Effector memory CD8-positive, alpha-beta T cell (primary cell): ENCODE data around the gene TPRA1.
"Not testable (repeated sequence)": the region's sequence is repeated elsewhere in the genome, so short reads cannot be mapped to it uniquely, and the experiment has no call there.

Experiments
- ATAC-seq: fragments of 150-1000 bp; cut with Tn5 transposase; replicated peaks from 2 replicates; pipeline ENCODE4 v1.10.0; 2021; ENCODE audit warnings: mild to moderate bottlenecking, moderate library complexity
- DNase-seq, 3 experiments: peaks; one replicate each; pipeline ENCODE4 v3.0.0; 2021
- H3K27ac Mint-ChIP-seq, 2 donors: one replicate each; pipeline ENCODE4 v1.8.0; 2022; ENCODE audit warnings: mild to moderate bottlenecking in 2 of 2, mixed read lengths in 2 of 2, moderate library complexity in 2 of 2
- H3K27me3 Mint-ChIP-seq, 2 donors: one replicate each; pipeline ENCODE4 v1.8.0; 2022; ENCODE audit warnings: mixed read lengths in 2 of 2
- H3K36me3 Mint-ChIP-seq: one replicate; pipeline ENCODE4 v1.8.0; 2022; ENCODE audit warnings: mild to moderate bottlenecking, moderate library complexity, mixed read lengths; ENCODE audit not compliant: insufficient read depth
- H3K4me1 Mint-ChIP-seq, 2 donors: one replicate each; pipeline ENCODE4 v1.8.0; 2022; ENCODE audit warnings: low read depth in 2 of 2, mixed read lengths in 2 of 2
- H3K4me3 Mint-ChIP-seq, 2 donors: one replicate each; pipeline ENCODE4 v1.8.0; 2022; ENCODE audit warnings: mild to moderate bottlenecking in 2 of 2, mixed read lengths in 2 of 2, moderate library complexity in 2 of 2
- H3K9me3 Mint-ChIP-seq, 2 donors: one replicate each; pipeline ENCODE4 v1.8.0; 2022; ENCODE audit warnings: mixed read lengths in 2 of 2

Gene TPRA1

GRCh38 chr3:127608362-127608718, 17.8 kb upstream of the TPRA1 start:
- peaks cover 43% of the 10 kb centered on the region for H3K36me3 Mint-ChIP-seq
- no peak overlapping the region for H3K4me3 Mint-ChIP-seq
- H3K4me1 Mint-ChIP-seq = peaks cover 0 to 3% of the 10 kb centered on the region in 2 donors

DNA sequence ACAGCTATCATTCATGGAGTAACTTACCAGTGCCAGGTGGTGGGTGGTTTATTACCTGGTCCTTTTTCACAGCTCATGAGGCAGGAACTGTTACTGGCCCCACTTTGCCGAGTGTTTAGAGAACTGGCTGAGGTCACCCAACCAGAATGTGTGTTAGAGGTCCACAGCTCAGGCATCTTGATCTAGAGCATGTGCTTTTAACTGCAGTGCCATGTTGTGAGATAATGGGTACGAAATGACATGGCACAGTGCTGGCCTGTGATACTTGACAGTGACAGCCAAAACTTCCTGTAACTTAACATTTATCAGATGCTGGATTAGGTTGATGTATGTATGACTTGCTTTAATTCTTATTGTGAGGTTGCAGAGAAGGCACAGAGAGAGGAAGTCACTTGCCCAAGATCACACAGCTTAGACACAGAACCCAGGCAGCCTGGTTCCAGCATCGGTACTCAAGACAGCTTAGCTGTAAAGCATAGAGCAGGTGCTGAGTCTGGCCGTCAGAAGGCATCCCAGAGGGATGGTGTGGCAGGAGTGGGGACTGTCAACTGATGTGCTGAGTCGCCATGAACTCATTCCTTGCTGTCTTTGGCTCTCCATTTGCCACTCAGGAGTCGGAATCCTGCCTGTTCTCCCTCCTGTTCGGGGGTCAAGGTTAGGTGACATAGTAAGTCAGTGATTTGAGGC, 17.3 kb upstream of the TPRA1 start:
- peak overlapping the region in 1 of 2 donors; percentile 51 for H3K27ac Mint-ChIP-seq

More at GRCh38 chr3:127608362-127608718, 17.8 kb upstream of the TPRA1 start:
- Mint-ChIP-seq H3K27me3 (no peaks in the 10 kb centered on the region), H3K9me3 (no peaks in the 10 kb centered on the region), H3K27ac (no peak overlapping the region)
- no peak for DNase-seq
- ATAC-seq = no peak

GRCh38 chr3:127606981-127607595, 16.6 kb upstream of the TPRA1 start:
- no peaks in the 10 kb centered on the region for H3K27me3 Mint-ChIP-seq
- no peak overlapping the region for H3K4me3 Mint-ChIP-seq
- H3K27ac Mint-ChIP-seq = peak overlapping the region in 1 of 2 donors; percentile 51
- no peaks in the 10 kb centered on the region for H3K9me3 Mint-ChIP-seq
- DNase-seq (no peak), ATAC-seq (no peak)
- peaks cover 43% of the 10 kb centered on the region for H3K36me3 Mint-ChIP-seq
- peaks cover 0 to 5% of the 10 kb centered on the region in 2 donors for H3K4me1 Mint-ChIP-seq

More for the DNA sequence above, 17.3 kb upstream of the TPRA1 start:
- Mint-ChIP-seq H3K27me3 (no peaks in the 10 kb centered on the region), H3K36me3 (peaks cover 43% of the 10 kb centered on the region), H3K4me3 (no peak overlapping the region), H3K9me3 (no peaks in the 10 kb centered on the region), H3K4me1 (peaks cover 0 to 3% of the 10 kb centered on the region in 2 donors)
- DNase-seq (no peak), ATAC-seq (no peak)

DNA sequence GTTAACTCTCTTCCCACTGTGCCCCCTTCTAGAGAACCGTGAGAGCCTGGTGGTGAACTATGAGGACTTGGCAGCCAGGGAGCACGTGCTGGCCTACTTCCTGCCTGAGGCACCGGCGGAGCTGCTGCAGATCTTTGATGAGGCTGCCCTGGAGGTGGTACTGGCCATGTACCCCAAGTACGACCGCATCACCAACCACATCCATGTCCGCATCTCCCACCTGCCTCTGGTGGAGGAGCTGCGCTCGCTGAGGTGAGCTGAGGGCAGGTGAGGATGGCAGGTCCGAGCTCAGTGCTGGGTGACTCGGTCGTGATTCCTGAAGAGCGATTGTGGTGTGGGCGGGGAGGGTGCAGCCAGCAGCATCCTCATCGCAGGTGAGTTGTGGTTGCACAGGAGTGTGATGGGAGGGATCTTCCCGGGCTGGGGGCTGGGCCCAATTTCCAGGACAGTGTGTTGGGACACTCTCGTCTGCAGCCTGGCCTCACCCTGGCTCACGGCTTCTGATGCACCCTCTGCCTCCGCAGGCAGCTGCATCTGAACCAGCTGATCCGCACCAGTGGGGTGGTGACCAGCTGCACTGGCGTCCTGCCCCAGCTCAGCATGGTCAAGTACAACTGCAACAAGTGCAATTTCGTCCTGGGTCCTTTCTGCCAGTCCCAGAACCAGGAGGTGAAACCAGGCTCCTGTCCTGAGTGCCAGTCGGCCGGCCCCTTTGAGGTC, 15.7 kb upstream of the TPRA1 start:
- ATAC-seq (no peak), DNase-seq (no peak)
- Mint-ChIP-seq H3K4me3 (no peak overlapping the region), H3K36me3 (peaks cover 39% of the 10 kb centered on the region), H3K9me3 (no peaks in the 10 kb centered on the region), H3K27ac (no peak overlapping the region), H3K27me3 (no peaks in the 10 kb centered on the region), H3K4me1 (peaks cover 0 to 5% of the 10 kb centered on the region in 2 donors)

DNA sequence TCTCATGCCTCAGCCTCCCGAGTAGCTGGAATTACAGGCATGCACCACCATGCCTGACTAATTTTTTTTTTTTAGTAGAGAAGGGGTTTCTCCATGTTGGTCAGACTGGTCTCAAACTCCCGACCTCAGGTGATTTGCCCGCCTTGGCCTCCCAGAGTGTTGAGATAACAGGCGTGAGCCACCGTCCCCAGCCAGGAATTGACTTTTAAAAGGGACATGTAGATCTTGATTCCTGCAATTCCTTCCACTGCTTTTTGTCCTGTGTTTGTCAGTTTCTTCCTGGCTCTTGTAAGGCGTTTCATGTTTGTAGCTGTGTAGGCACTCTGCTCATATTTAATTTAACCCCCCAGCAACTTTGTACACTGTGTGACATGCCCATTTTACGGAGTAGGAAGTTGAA, 15.0 kb upstream of the TPRA1 start:
- not testable (repeated sequence) for ATAC-seq, H3K4me3 Mint-ChIP-seq, H3K27me3 Mint-ChIP-seq, H3K27ac Mint-ChIP-seq, DNase-seq, H3K4me1 Mint-ChIP-seq, H3K9me3 Mint-ChIP-seq
- peaks cover 36% of the 10 kb centered on the region for H3K36me3 Mint-ChIP-seq

DNA sequence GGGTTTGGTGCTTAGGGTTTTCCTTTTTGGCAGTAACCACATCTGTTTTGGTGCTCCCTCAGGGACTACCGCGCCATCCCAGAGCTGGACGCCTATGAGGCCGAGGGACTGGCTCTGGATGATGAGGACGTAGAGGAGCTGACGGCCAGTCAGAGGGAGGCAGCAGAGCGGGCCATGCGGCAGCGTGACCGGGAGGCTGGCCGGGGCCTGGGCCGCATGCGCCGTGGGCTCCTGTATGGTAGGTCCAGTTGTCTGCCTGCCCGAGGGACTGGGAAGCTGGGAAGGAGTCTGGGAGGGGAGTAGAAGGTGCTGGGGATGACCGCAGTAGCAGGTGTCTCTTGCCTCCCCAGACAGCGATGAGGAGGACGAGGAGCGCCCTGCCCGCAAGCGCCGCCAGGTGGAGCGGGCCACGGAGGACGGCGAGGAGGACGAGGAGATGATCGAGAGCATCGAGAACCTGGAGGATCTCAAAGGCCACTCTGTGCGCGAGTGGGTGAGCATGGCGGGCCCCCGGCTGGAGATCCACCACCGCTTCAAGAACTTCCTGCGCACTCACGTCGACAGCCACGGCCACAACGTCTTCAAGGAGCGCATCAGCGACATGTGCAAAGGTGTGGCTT, 14.1 kb upstream of the TPRA1 start:
- no peaks in the 10 kb centered on the region for H3K9me3 Mint-ChIP-seq
- H3K27me3 Mint-ChIP-seq = no peaks in the 10 kb centered on the region
- peaks cover 29% of the 10 kb centered on the region for H3K36me3 Mint-ChIP-seq
- DNase-seq (no peak), ATAC-seq (no peak)
- H3K4me3 Mint-ChIP-seq = no peak overlapping the region
- no peak overlapping the region for H3K27ac Mint-ChIP-seq
- peaks cover 0 to 4% of the 10 kb centered on the region in 2 donors for H3K4me1 Mint-ChIP-seq

DNA sequence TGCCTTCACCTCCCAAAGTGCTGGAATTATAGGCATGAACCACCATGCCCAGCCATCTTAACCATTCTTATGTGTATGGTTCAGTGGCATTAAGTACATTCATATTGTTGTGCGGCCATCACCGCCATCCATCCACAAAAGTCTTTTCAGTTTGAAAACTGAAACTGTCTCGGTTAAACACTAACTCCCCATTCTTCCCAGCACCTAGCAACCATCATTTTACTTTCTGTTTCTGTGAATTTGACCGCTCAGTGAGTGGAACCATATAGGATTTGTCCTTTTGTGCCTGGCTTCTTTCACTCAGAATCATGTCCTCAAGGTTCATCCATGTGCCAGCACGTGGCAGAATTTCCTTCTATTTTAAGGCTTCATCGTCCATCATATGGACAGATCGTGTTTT, 13.5 kb upstream of the TPRA1 start:
- no peak for DNase-seq
- Mint-ChIP-seq H3K27ac (no peak overlapping the region), H3K4me3 (no peak overlapping the region), H3K4me1 (peaks cover 0 to 4% of the 10 kb centered on the region in 2 donors), H3K9me3 (no peaks in the 10 kb centered on the region), H3K27me3 (no peaks in the 10 kb centered on the region), H3K36me3 (peaks cover 23% of the 10 kb centered on the region)
- no peak for ATAC-seq

DNA sequence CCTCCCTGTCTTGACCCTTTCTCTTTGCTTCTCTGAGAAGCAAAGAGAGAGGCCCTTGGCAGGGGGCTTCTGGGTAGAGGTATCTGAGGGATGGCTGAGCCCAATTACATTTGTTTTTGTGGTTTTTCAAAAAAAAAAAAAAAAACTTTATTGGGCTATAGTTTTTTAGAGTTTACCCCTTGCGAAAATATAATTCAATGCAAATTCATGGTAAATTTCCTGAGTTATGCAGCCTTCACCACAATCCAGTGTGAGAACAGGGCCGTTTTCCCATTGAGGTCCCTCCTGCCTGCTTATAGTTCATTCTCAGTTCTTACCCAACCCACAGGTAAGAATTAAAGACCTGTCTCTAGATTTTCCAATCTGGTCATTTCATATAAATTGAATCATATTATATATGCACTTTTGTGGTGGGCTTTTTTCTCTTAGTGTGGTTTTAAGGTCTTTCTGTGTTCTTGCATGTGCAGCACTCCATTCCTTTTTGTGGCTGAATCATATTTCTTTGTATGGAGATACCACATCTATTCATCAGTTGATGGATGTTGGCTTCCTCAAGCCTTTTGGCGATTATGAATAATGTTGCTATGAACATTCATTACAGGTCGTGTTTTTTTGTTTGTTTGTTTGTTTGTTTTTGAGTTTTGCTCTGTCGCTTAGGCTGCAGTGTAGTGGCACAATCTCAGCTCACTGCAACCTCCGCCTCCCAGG, 10.4 kb upstream of the TPRA1 start:
- DNase-seq = no peak
- Mint-ChIP-seq H3K27me3 (no peaks in the 10 kb centered on the region), H3K9me3 (no peaks in the 10 kb centered on the region), H3K36me3 (peaks cover 24% of the 10 kb centered on the region), H3K4me3 (no peak overlapping the region), H3K27ac (no peak overlapping the region), H3K4me1 (peaks cover 14 to 18% of the 10 kb centered on the region in 2 donors)
- no peak for ATAC-seq

DNA sequence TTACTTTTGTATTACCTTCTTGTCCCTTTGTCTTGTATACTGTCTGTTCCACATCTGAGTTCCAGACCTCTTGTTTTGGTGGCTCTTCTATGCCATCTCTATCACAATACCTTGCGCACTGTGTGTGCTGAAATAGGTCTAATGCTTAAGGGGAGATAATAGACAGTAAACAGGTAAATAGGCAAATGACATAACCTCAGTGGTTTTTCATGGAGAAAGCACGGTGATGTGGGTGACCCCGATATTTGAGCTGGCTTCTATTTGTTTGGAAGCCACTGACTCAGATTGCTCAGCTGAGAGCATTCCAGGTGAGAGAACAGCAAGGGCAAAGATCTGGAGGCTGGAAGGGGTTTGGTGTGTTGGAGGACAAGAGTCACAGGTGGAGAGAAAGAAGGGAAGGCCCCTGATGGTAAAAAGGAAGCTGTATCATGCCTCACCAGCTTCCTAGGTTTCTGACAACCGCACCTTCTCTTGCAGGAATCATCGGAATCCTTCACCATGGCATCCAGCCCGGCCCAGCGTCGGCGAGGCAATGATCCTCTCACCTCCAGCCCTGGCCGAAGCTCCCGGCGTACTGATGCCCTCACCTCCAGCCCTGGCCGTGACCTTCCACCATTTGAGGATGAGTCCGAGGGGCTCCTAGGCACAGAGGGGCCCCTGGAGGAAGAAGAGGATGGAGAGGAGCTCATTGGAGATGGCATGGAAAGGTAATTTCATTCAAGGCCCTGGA, 8.5 kb upstream of the TPRA1 start:
- Mint-ChIP-seq H3K27ac (peak overlapping the region; percentile 74 to 79), H3K27me3 (no peaks in the 10 kb centered on the region), H3K4me1 (peaks cover 14 to 18% of the 10 kb centered on the region in 2 donors), H3K9me3 (no peaks in the 10 kb centered on the region), H3K4me3 (peak overlapping the region; percentile 60 to 71), H3K36me3 (peaks cover 6% of the 10 kb centered on the region)
- DNase-seq = no peak
- no peak for ATAC-seq

GRCh38 chr3:127597020-127597771, 6.7 kb upstream of the TPRA1 start:
- ATAC-seq (no peak), DNase-seq (no peak)
- H3K9me3 Mint-ChIP-seq = no peaks in the 10 kb centered on the region
- H3K27ac Mint-ChIP-seq = peak overlapping the region; percentile 74 to 79
- H3K4me3 Mint-ChIP-seq = peak overlapping the region; percentile 60 to 71
- H3K36me3 Mint-ChIP-seq = peaks cover 6% of the 10 kb centered on the region
- H3K4me1 Mint-ChIP-seq = peaks cover 14 to 16% of the 10 kb centered on the region in 2 donors
- no peaks in the 10 kb centered on the region for H3K27me3 Mint-ChIP-seq

DNA sequence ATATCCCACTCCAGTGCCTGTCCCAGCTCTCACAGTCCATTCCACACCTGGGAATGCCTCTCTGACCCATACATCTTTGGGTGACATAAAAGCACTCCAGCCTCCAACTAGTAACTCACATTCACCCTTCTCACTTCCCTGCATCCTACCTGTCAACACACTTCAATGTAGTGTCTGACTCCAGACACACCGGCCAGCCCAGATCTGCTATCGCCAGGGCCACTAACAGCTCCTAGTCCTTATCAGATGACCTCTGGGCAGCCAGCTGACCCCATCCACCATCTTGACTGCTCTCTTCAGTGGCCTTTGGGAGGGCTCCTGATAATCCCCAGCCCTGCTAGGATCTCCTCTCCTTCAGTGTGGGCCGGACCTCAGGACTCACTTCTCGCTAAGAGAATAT, 4.8 kb upstream of the TPRA1 start:
- H3K27me3 Mint-ChIP-seq = no peaks in the 10 kb centered on the region
- H3K4me3 Mint-ChIP-seq = no peak overlapping the region
- no peaks in the 10 kb centered on the region for H3K9me3 Mint-ChIP-seq
- H3K27ac Mint-ChIP-seq = no peak overlapping the region
- ATAC-seq = no peak
- H3K4me1 Mint-ChIP-seq = peaks cover 24 to 25% of the 10 kb centered on the region in 2 donors
- no peak for DNase-seq
- H3K36me3 Mint-ChIP-seq = peaks cover 16% of the 10 kb centered on the region

DNA sequence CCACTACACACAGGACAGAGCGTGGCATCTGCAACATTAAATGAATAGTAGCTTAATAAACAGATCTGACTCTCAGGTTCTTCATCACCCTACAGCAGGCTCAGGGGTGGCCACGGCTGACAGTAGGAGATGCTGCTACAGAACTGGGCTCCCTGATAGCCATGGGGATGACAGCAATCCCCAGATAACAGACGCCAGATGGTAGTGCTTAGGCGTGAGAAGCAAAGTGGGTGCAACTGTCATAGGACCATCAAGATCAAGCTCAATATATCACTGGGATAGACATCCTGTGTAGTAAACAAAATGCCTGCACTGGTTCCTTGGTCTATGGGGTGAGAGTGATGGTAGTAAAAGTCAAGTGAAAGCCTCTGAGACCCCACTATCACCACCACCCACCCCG, 2.6 kb upstream of the TPRA1 start:
- Mint-ChIP-seq H3K36me3 (peaks cover 13% of the 10 kb centered on the region), H3K27ac (no peak overlapping the region), H3K9me3 (no peaks in the 10 kb centered on the region), H3K4me3 (no peak overlapping the region), H3K27me3 (no peaks in the 10 kb centered on the region), H3K4me1 (peaks cover 31 to 32% of the 10 kb centered on the region in 2 donors)
- no peak for ATAC-seq
- no peak for DNase-seq
